GM12878 (cell line): ENCODE measurements around the gene SNX22. TPM values are rescaled to one million over a fixed set of nuclear protein-coding genes. Genes with fewer than 3 reads are reported as not detected.

Experiments used
- ATAC-seq: fragments of 200-7000 bp; cut with Tn5 transposase; 3 replicates; pipeline ENCODE4 v1.9.1; 2020; ENCODE audit warnings: mild to moderate bottlenecking, moderate library complexity
- BruUV-seq: library from RNA; stranded (reverse); fragments of 400-500 nt; replicated peaks from 2 replicates; lab custom pipeline; 2021; lab: Mats Ljungman, UMichigan
- CTCF ChIA-PET: fragments of 300-600 bp; sonication (Branson Sonifier 250); formaldehyde crosslinking; extraction: SDS; loops from one replicate; lab custom pipeline; 2021; ENCODE audit warnings: inconsistent platforms; lab: Yijun Ruan, JAX
- POLR2A ChIA-PET: fragments of 350-600 bp; formaldehyde crosslinking; extraction: SDS; loops from one replicate; lab custom pipeline; 2021; ENCODE audit warnings: inconsistent platforms; lab: Charles Lee
- RAD21 ChIA-PET: fragments of 300-600 bp; sonication (Branson Sonifier 250); formaldehyde crosslinking; loops from one replicate; lab custom pipeline; 2023; ENCODE audit warnings: antibody characterized with exemption; ENCODE audit not compliant: unreplicated experiment; lab: Charles Lee
- SMC1A ChIA-PET: fragments of 300-600 bp; sonication (Branson Sonifier 250); formaldehyde crosslinking; loops from one replicate; lab custom pipeline; 2023; ENCODE audit not compliant: unreplicated experiment, uncharacterized antibody; lab: Charles Lee
- DNase-seq: peaks from one replicate; pipeline ENCODE4 v3.0.0-alpha.2; 2011; ENCODE audit warnings: low read depth, low spot score
- FAIRE-seq: peaks from 3 replicates; lab custom pipeline; 2011; peaks lifted over from hg19 to GRCh38; lab: Jason Lieb, UNC
- H2AFZ ChIP-seq: 2 replicates; pipeline ENCODE4 v1.6.0; 2011; ENCODE audit warnings: low read depth, low read length, control low read depth; ENCODE audit not compliant: control insufficient read depth
- H3K27ac ChIP-seq: 2 replicates; pipeline ENCODE4 v1.5.1; 2011; ENCODE audit warnings: control low read depth; ENCODE audit not compliant: control insufficient read depth, insufficient read depth
- H3K27me3 ChIP-seq, 2 experiments: replicated peaks in 1 of 2; 2 replicates each; pipeline versions ENCODE4 v1.6.0 to v1.6.1; 2011; ENCODE audit warnings: low read length in 1 of 2; ENCODE audit not compliant: control insufficient read depth in 2 of 2, insufficient read depth in 2 of 2
- H3K36me3 ChIP-seq, 2 experiments: 2 replicates each; pipeline ENCODE4 v1.5.1; 2011; ENCODE audit warnings: low read length in 1 of 2; ENCODE audit not compliant: control insufficient read depth in 2 of 2, insufficient read depth in 2 of 2
- H3K4me1 ChIP-seq: 2 replicates; pipeline ENCODE4 v1.6.1; 2011; ENCODE audit warnings: mild to moderate bottlenecking, low read length, moderate library complexity, mixed read lengths; ENCODE audit not compliant: control insufficient read depth, insufficient read depth
- H3K4me2 ChIP-seq: 2 replicates; pipeline ENCODE4 v1.6.0; 2011; ENCODE audit warnings: control low read depth; ENCODE audit not compliant: control insufficient read depth, insufficient read depth
- H3K4me3 ChIP-seq: fragments of 200-600 bp; sonication (generic); 2 replicates; pipeline ENCODE4 v1.5.1; 2016
- H3K79me2 ChIP-seq: 2 replicates; pipeline ENCODE4 v1.6.0; 2011; ENCODE audit warnings: low read length; ENCODE audit not compliant: control insufficient read depth, insufficient read depth
- H3K9ac ChIP-seq: 2 replicates; pipeline ENCODE4 v1.8.0; 2011; ENCODE audit warnings: low read length, control low read depth, mixed read lengths; ENCODE audit not compliant: control insufficient read depth, insufficient read depth
- H3K9me3 ChIP-seq: replicated peaks from 3 replicates; pipeline ENCODE4 v1.5.1; 2011; ENCODE audit warnings: mild to moderate bottlenecking, low read length; ENCODE audit not compliant: control insufficient read depth, insufficient read depth
- H4K20me1 ChIP-seq: 2 replicates; pipeline ENCODE4 v1.6.0; 2011; ENCODE audit not compliant: control insufficient read depth, insufficient read depth
- CTCF ChIP-seq, 3 experiments: IDR thresholded peaks in 2 of 3; conservative IDR thresholded peaks in 1 of 3; 2 replicates each; pipeline ENCODE4 v1.5.1; 2011; ENCODE audit warnings: low read depth in 3 of 3, low read length in 3 of 3, mild to moderate bottlenecking in 3 of 3, control low read depth in 2 of 3, moderate library complexity in 2 of 3, inconsistent platforms in 1 of 3, mixed read lengths in 1 of 3; ENCODE audit not compliant: control insufficient read depth in 2 of 3, insufficient read depth in 1 of 3; ENCODE audit errors: extremely low read depth in 1 of 3
- HDGF ChIP-seq: fragments of 450-650 bp; IDR thresholded peaks from 2 replicates; pipeline ENCODE4 v1.6.1; 2016; ENCODE audit warnings: antibody characterized with exemption
- whole genome bisulfite sequencing: methylation state at CpG from one replicate; pipeline ENCODE4 v1.1.6; 2016; ENCODE audit warnings: low lambda C conversion rate; ENCODE audit not compliant: insufficient replicate concordance, insufficient coverage; ENCODE audit errors: missing lambda C conversion rate; 5-methylcytosine and 5-hydroxymethylcytosine counted together
- in situ Hi-C: fragments of 300-500 bp; cut with MboI; formaldehyde crosslinking; loops from 9 replicates; pipeline ENCODE4 v1.14.3; 2018; ENCODE audit warnings: mixed read lengths
- intact Hi-C: fragments of 100-400 bp; cut with micrococcal nuclease; formaldehyde crosslinking; loops from one replicate; pipeline ENCODE4 v1.14.2; 2022; ENCODE audit not compliant: unreplicated experiment
- polyA plus RNA-seq, 11 experiments: library from polyadenylated mRNA; depleted of rRNA in 4 of 11; unstranded in 6 of 11; stranded (reverse) in 5 of 11; fragments of >200 nt; fragmentation: Nextera tagmentation in 4 of 11; fragmentation: Illumina TruSeq in 1 of 11; extraction: Ambion mirVana in 4 of 11; extraction: Trizol in 1 of 11; gene quantifications; 1 replicate in 1 of 11; 2 replicates in 10 of 11; pipeline versions ENCODE4 v1.2.1 to v1.2.3, GENCODE V29; 2011 to 2016; ENCODE audit warnings: inconsistent platforms in 2 of 11, missing spikeins in 2 of 11, low read depth in 1 of 11
- total RNA-seq, 4 experiments: library from RNA; depleted of rRNA in 3 of 4; stranded (reverse); fragments of >200 nt in 3 of 4; fragmentation: Illumina TruSeq in 1 of 4; extraction: Trizol in 1 of 4; gene quantifications; 2 replicates each; pipeline versions ENCODE4 v1.2.1 to v1.2.3, GENCODE V29; 2013 to 2021

SNX22 gene
- total and polyA plus RNA-seq, 10 of the 15 experiments (the other 5 are each of a cell fraction or from before 2014, with no cell fraction given), result 4.4 to 29.0 (median 8.7) TPM

GRCh38 chr15:64144192-64144564, 7.4 kb upstream of the SNX22 start:
- Histone ChIP-seq H3K4me2 (peak overlapping the region; percentile 93), H3K36me3 (peaks cover 5 to 11% of the 10 kb centered on the region in 2 experiments), H3K79me2 (no peaks in the 10 kb centered on the region), H3K4me3 (peak overlapping the region; percentile 21; the same call in 1 of the 2 replicates), H3K27ac (peak overlapping the region; percentile 92), H4K20me1 (no peaks in the 10 kb centered on the region), H3K4me1 (peaks cover 38% of the 10 kb centered on the region), H2AFZ (peak overlapping the region; percentile 62; the same call in 1 of the 2 replicates), H3K9ac (peak overlapping the region; percentile 80), H3K9me3 (no peaks in the 10 kb centered on the region), H3K27me3 (no peaks in the 10 kb centered on the region)
- 0% methylated on average over 8 of the region's 8 CpGs for WGBS
- DNase-seq (no peak), ATAC-seq (no peak)
- SMC1A ChIA-PET, result interaction anchor here (0.6 to 2.2 kb wide), 16 partner anchors 8 to 535 kb away, joined by 3 to 9 read pairs (median 6); partner anchors contain the start of genes CIAO2A and SNX1
- intact Hi-C loops, result no loop called here
- POLR2A ChIA-PET, result interaction anchor here (1.6 to 3.0 kb wide), 7 partner anchors 9 to 54 kb away, joined by 6 to 17 read pairs (median 8); partner anchors contain the start of genes PPIB and SNX1
- RAD21 ChIA-PET, result interaction anchor here (0.9 to 3.2 kb wide), 12 partner anchors 10 to 212 kb away, joined by 3 to 29 read pairs (median 4); partner anchors contain the start of genes CIAO2A, CSNK1G1 and DAPK2
- TF ChIP-seq CTCF (IDR thresholded peaks at IDR 0.05 in 2 of 3, conservative IDR thresholded peaks at IDR 0.05 in 1 of 3; ENCODE audit: control insufficient read depth in 2 of 3, extremely low read depth in 1 of 3, insufficient read depth in 1 of 3, low read depth in 3 of 3, low read length in 3 of 3) (no peak), HDGF (0 out of 2 replicates have a peak, but pooled peaks have one; percentile 21)
- TF ChIP-seq, all 136 proteins: peak for 1
- no peak for FAIRE-seq
- in situ Hi-C loops, result no loop called here
- CTCF ChIA-PET, result interaction anchor here (0.5 to 5.3 kb wide), 10 partner anchors 11 to 584 kb away, joined by 3 to 98 read pairs (median 4); partner anchors contain the start of genes CIAO2A and PPIB
- TSS peak; percentile 73 for BruUV-seq
